ENCODE results near the gene DAZAP1.
"Not testable (repeated sequence)": the region's sequence is repeated elsewhere in the genome, so short reads cannot be mapped to it uniquely, and the experiment has no call there.

DAZAP1 gene

GRCh38 chr19:1439525-1440417 is 32.4 kb downstream of the DAZAP1 start:
- not testable (repeated sequence) for H3K27ac ChIP-seq (ENCODE audit: low read length); H3K27me3 ChIP-seq (ENCODE audit: control insufficient read depth in 1 of 2, insufficient read depth in 2 of 2, low read length in 2 of 2); H3K9me3 ChIP-seq (ENCODE audit: control insufficient read depth in 2 of 2, low read length in 2 of 2)
- H3K36me3 ChIP-seq (ENCODE audit: control insufficient read depth in 2 of 2, insufficient read depth in 2 of 2, low read length in 2 of 2) = peaks cover 22 to 26% of the 10 kb centered on the region in 2 donors
- H3K4me1 ChIP-seq (ENCODE audit: control insufficient read depth, insufficient read depth, low read length) = peaks cover 16% of the 10 kb centered on the region
- peak overlapping the region; percentile 73 to 91 for H3K4me3 ChIP-seq (ENCODE audit: low read length in 2 of 2)
- peak overlapping the region; percentile 87 to 90 for H3K9ac ChIP-seq (ENCODE audit: low read length in 2 of 2)

GRCh38 chr19:1440418-1440801 is 33.0 kb downstream of the DAZAP1 start:
- Histone ChIP-seq H3K27ac (ENCODE audit: low read length) (no peak overlapping the region), H3K9me3 (ENCODE audit: control insufficient read depth in 2 of 2, low read length in 2 of 2) (no peaks in the 10 kb centered on the region), H3K36me3 (ENCODE audit: control insufficient read depth in 2 of 2, insufficient read depth in 2 of 2, low read length in 2 of 2) (peaks cover 20 to 23% of the 10 kb centered on the region in 2 donors), H3K27me3 (ENCODE audit: control insufficient read depth in 1 of 2, insufficient read depth in 2 of 2, low read length in 2 of 2) (peaks cover 1 to 2% of the 10 kb centered on the region in 2 donors), H3K4me3 (ENCODE audit: low read length in 2 of 2) (no peak overlapping the region), H3K9ac (ENCODE audit: low read length in 2 of 2) (no peak overlapping the region), H3K4me1 (ENCODE audit: control insufficient read depth, insufficient read depth, low read length) (peaks cover 22% of the 10 kb centered on the region)

GRCh38 chr19:1441022-1441426 is 33.6 kb downstream of the DAZAP1 start:
- Histone ChIP-seq H3K36me3 (ENCODE audit: control insufficient read depth in 2 of 2, insufficient read depth in 2 of 2, low read length in 2 of 2) (peaks cover 18 to 19% of the 10 kb centered on the region in 2 donors), H3K27ac (ENCODE audit: low read length) (no peak overlapping the region), H3K4me1 (ENCODE audit: control insufficient read depth, insufficient read depth, low read length) (peaks cover 26% of the 10 kb centered on the region), H3K27me3 (ENCODE audit: control insufficient read depth in 1 of 2, insufficient read depth in 2 of 2, low read length in 2 of 2) (peaks cover 4 to 9% of the 10 kb centered on the region in 2 donors), H3K9me3 (ENCODE audit: control insufficient read depth in 2 of 2, low read length in 2 of 2) (no peaks in the 10 kb centered on the region), H3K9ac (ENCODE audit: low read length in 2 of 2) (no peak overlapping the region), H3K4me3 (ENCODE audit: low read length in 2 of 2) (no peak overlapping the region)

GRCh38 chr19:1441677-1442438 is 34.5 kb downstream of the DAZAP1 start:
- Histone ChIP-seq H3K27ac (ENCODE audit: low read length) (no peak overlapping the region), H3K9me3 (ENCODE audit: control insufficient read depth in 2 of 2, low read length in 2 of 2) (no peaks in the 10 kb centered on the region), H3K9ac (ENCODE audit: low read length in 2 of 2) (no peak overlapping the region), H3K4me1 (ENCODE audit: control insufficient read depth, insufficient read depth, low read length) (peaks cover 33% of the 10 kb centered on the region), H3K36me3 (ENCODE audit: control insufficient read depth in 2 of 2, insufficient read depth in 2 of 2, low read length in 2 of 2) (peaks cover 18 to 19% of the 10 kb centered on the region in 2 donors), H3K4me3 (ENCODE audit: low read length in 2 of 2) (no peak overlapping the region), H3K27me3 (ENCODE audit: control insufficient read depth in 1 of 2, insufficient read depth in 2 of 2, low read length in 2 of 2) (peaks cover 6 to 17% of the 10 kb centered on the region in 2 donors)

GRCh38 chr19:1445185-1445931 is 38.0 kb downstream of the DAZAP1 start:
- H3K27ac ChIP-seq (ENCODE audit: low read length) = no peak overlapping the region
- peak overlapping the region; percentile 25 to 54 for H3K4me3 ChIP-seq (ENCODE audit: low read length in 2 of 2)
- peaks cover 13 to 18% of the 10 kb centered on the region in 2 donors for H3K36me3 ChIP-seq (ENCODE audit: control insufficient read depth in 2 of 2, insufficient read depth in 2 of 2, low read length in 2 of 2)
- H3K9ac ChIP-seq (ENCODE audit: low read length in 2 of 2) = no peak overlapping the region
- H3K4me1 ChIP-seq (ENCODE audit: control insufficient read depth, insufficient read depth, low read length) = peaks cover 21% of the 10 kb centered on the region
- H3K9me3 ChIP-seq (ENCODE audit: control insufficient read depth in 2 of 2, low read length in 2 of 2) = no peaks in the 10 kb centered on the region
- peaks cover 29 to 45% of the 10 kb centered on the region in 2 donors for H3K27me3 ChIP-seq (ENCODE audit: control insufficient read depth in 1 of 2, insufficient read depth in 2 of 2, low read length in 2 of 2)

GRCh38 chr19:1445932-1446712 is 38.7 kb downstream of the DAZAP1 start:
- H3K27ac ChIP-seq (ENCODE audit: low read length) = no peak overlapping the region

GRCh38 chr19:1446713-1447481 is 39.5 kb downstream of the DAZAP1 start:
- H3K4me3 ChIP-seq (ENCODE audit: low read length in 2 of 2) = no peak overlapping the region
- H3K27me3 ChIP-seq (ENCODE audit: control insufficient read depth in 1 of 2, insufficient read depth in 2 of 2, low read length in 2 of 2) = peaks cover 42 to 61% of the 10 kb centered on the region in 2 donors
- H3K27ac ChIP-seq (ENCODE audit: low read length) = no peak overlapping the region
- peaks cover under 1 to 3% of the 10 kb centered on the region in 2 donors for H3K36me3 ChIP-seq (ENCODE audit: control insufficient read depth in 2 of 2, insufficient read depth in 2 of 2, low read length in 2 of 2)
- peaks cover 21% of the 10 kb centered on the region for H3K4me1 ChIP-seq (ENCODE audit: control insufficient read depth, insufficient read depth, low read length)
- H3K9me3 ChIP-seq (ENCODE audit: control insufficient read depth in 2 of 2, low read length in 2 of 2) = no peaks in the 10 kb centered on the region
- H3K9ac ChIP-seq (ENCODE audit: low read length in 2 of 2) = no peak overlapping the region

More at GRCh38 chr19:1445932-1446712, 38.7 kb downstream of the DAZAP1 start:
- H3K27me3 ChIP-seq (ENCODE audit: control insufficient read depth in 1 of 2, insufficient read depth in 2 of 2, low read length in 2 of 2) = peaks cover 36 to 53% of the 10 kb centered on the region in 2 donors
- H3K36me3 ChIP-seq (ENCODE audit: control insufficient read depth in 2 of 2, insufficient read depth in 2 of 2, low read length in 2 of 2) = peaks cover 5 to 10% of the 10 kb centered on the region in 2 donors
- no peak overlapping the region for H3K9ac ChIP-seq (ENCODE audit: low read length in 2 of 2)
- peaks cover 21% of the 10 kb centered on the region for H3K4me1 ChIP-seq (ENCODE audit: control insufficient read depth, insufficient read depth, low read length)
- H3K4me3 ChIP-seq (ENCODE audit: low read length in 2 of 2) = no peak overlapping the region
- no peaks in the 10 kb centered on the region for H3K9me3 ChIP-seq (ENCODE audit: control insufficient read depth in 2 of 2, low read length in 2 of 2)

GRCh38 chr19:1447504-1447903 is 40.1 kb downstream of the DAZAP1 start:
- Histone ChIP-seq H3K36me3 (ENCODE audit: control insufficient read depth in 2 of 2, insufficient read depth in 2 of 2, low read length in 2 of 2) (no peaks in the 10 kb centered on the region), H3K9me3 (ENCODE audit: control insufficient read depth in 2 of 2, low read length in 2 of 2) (no peaks in the 10 kb centered on the region), H3K9ac (ENCODE audit: low read length in 2 of 2) (no peak overlapping the region), H3K27me3 (ENCODE audit: control insufficient read depth in 1 of 2, insufficient read depth in 2 of 2, low read length in 2 of 2) (peaks cover 48 to 66% of the 10 kb centered on the region in 2 donors), H3K4me1 (ENCODE audit: control insufficient read depth, insufficient read depth, low read length) (peaks cover 19% of the 10 kb centered on the region), H3K27ac (ENCODE audit: low read length) (no peak overlapping the region), H3K4me3 (ENCODE audit: low read length in 2 of 2) (no peak overlapping the region)

GRCh38 chr19:1447944-1448343 is 40.6 kb downstream of the DAZAP1 start:
- H3K9ac ChIP-seq (ENCODE audit: low read length in 2 of 2) = no peak overlapping the region
- peaks cover 52 to 71% of the 10 kb centered on the region in 2 donors for H3K27me3 ChIP-seq (ENCODE audit: control insufficient read depth in 1 of 2, insufficient read depth in 2 of 2, low read length in 2 of 2)
- H3K27ac ChIP-seq (ENCODE audit: low read length) = no peak overlapping the region
- peaks cover 19% of the 10 kb centered on the region for H3K4me1 ChIP-seq (ENCODE audit: control insufficient read depth, insufficient read depth, low read length)
- H3K9me3 ChIP-seq (ENCODE audit: control insufficient read depth in 2 of 2, low read length in 2 of 2) = no peaks in the 10 kb centered on the region
- no peak overlapping the region for H3K4me3 ChIP-seq (ENCODE audit: low read length in 2 of 2)
- H3K36me3 ChIP-seq (ENCODE audit: control insufficient read depth in 2 of 2, insufficient read depth in 2 of 2, low read length in 2 of 2) = no peaks in the 10 kb centered on the region

Measured in stomach smooth muscle (tissue), 2 donors.